ENCODE data around the gene ASAH2. TPM values are rescaled to one million over a fixed set of nuclear protein-coding genes. Genes with fewer than 3 reads are reported as not detected.
A peak's percentile ranks its signal among the peaks of the same experiment; 100 is the strongest.

Gene ASAH2
- total and polyA plus RNA-seq, 4 donors, result 0.75 to 3.0 (median 1.0) TPM

GRCh38 chr10:50229460-50229859 lies 21.9 kb downstream of the ASAH2 start:
- H3K9ac ChIP-seq (ENCODE audit: low read depth in 1 of 2, low read length in 2 of 2), result no peak overlapping the region
- 90% methylated on average over 1 of the region's 1 CpG for WGBS
- no peak for DNase-seq (ENCODE audit: low spot score)
- H3K36me3 ChIP-seq (ENCODE audit: control insufficient read depth in 4 of 4, insufficient read depth in 3 of 4, low read depth in 1 of 4, low read length in 3 of 4), result no peaks in the 10 kb centered on the region
- H3K9me3 ChIP-seq (ENCODE audit: control insufficient read depth in 4 of 4, low read length in 3 of 4), result no peaks in the 10 kb centered on the region
- peaks cover 0 to 2% (median 0%) of the 10 kb centered on the region in 4 donors for H3K4me1 ChIP-seq (ENCODE audit: control insufficient read depth in 4 of 4, insufficient read depth in 4 of 4, low read length in 3 of 4)
- TF ChIP-seq JUND (IDR thresholded peaks at IDR 0.05) (no peak), NR2F2 (IDR thresholded peaks at IDR 0.05) (peak; percentile 32), HNF4A (conservative IDR thresholded peaks at IDR 0.05) (peak in 1 of 2 donors; percentile 27), CTCF (IDR thresholded peaks at IDR 0.05; ENCODE audit: low read depth, low read length, missing input control) (no peak), HNF4G (IDR thresholded peaks at IDR 0.05) (no peak)
- TF ChIP-seq, protein P1, sequence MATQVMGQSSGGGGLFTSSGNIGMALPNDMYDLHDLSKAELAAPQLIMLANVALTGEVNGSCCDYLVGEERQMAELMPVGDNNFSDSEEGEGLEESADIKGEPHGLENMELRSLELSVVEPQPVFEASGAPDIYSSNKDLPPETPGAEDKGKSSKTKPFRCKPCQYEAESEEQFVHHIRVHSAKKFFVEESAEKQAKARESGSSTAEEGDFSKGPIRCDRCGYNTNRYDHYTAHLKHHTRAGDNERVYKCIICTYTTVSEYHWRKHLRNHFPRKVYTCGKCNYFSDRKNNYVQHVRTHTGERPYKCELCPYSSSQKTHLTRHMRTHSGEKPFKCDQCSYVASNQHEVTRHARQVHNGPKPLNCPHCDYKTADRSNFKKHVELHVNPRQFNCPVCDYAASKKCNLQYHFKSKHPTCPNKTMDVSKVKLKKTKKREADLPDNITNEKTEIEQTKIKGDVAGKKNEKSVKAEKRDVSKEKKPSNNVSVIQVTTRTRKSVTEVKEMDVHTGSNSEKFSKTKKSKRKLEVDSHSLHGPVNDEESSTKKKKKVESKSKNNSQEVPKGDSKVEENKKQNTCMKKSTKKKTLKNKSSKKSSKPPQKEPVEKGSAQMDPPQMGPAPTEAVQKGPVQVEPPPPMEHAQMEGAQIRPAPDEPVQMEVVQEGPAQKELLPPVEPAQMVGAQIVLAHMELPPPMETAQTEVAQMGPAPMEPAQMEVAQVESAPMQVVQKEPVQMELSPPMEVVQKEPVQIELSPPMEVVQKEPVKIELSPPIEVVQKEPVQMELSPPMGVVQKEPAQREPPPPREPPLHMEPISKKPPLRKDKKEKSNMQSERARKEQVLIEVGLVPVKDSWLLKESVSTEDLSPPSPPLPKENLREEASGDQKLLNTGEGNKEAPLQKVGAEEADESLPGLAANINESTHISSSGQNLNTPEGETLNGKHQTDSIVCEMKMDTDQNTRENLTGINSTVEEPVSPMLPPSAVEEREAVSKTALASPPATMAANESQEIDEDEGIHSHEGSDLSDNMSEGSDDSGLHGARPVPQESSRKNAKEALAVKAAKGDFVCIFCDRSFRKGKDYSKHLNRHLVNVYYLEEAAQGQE (IDR thresholded peaks at IDR 0.05), result no peak
- H3K4me3 ChIP-seq (ENCODE audit: low read depth in 1 of 3, low read length in 3 of 3), result no peak overlapping the region
- H3K27ac ChIP-seq (ENCODE audit: low read depth in 1 of 2, low read length in 2 of 2), result no peak overlapping the region
- no peaks in the 10 kb centered on the region for H3K27me3 ChIP-seq (ENCODE audit: control insufficient read depth in 4 of 4, insufficient read depth in 4 of 4, low read length in 3 of 4)

GRCh38 chr10:50228672-50229071 lies 22.6 kb downstream of the ASAH2 start:
- WGBS, result 82% methylated on average over 4 of the region's 4 CpGs
- no peaks in the 10 kb centered on the region for H3K9me3 ChIP-seq (ENCODE audit: control insufficient read depth in 4 of 4, low read length in 3 of 4)
- TF ChIP-seq ATF3 (IDR thresholded peaks at IDR 0.05), result no peak
- no peak for TF ChIP-seq FOXA2 (IDR thresholded peaks at IDR 0.05)
- no peak for TF ChIP-seq MAX (IDR thresholded peaks at IDR 0.05)
- TF ChIP-seq SP1 (IDR thresholded peaks at IDR 0.05), result no peak
- no peak for TF ChIP-seq RXRA (IDR thresholded peaks at IDR 0.05)
- no peak for TF ChIP-seq RAD21 (IDR thresholded peaks at IDR 0.05)
- no peak for TF ChIP-seq GABPA (IDR thresholded peaks at IDR 0.05 in 1 of 2, conservative IDR thresholded peaks at IDR 0.05 in 1 of 2)
- no peak for TF ChIP-seq CTCF (IDR thresholded peaks at IDR 0.05; ENCODE audit: low read depth, low read length, missing input control)

More at GRCh38 chr10:50228672-50229071, 22.6 kb downstream of the ASAH2 start:
- Histone ChIP-seq H3K4me3 (ENCODE audit: low read depth in 1 of 3, low read length in 3 of 3) (no peak overlapping the region), H3K4me1 (ENCODE audit: control insufficient read depth in 4 of 4, insufficient read depth in 4 of 4, low read length in 3 of 4) (no peaks in the 10 kb centered on the region), H3K27ac (ENCODE audit: low read depth in 1 of 2, low read length in 2 of 2) (no peak overlapping the region), H3K27me3 (ENCODE audit: control insufficient read depth in 4 of 4, insufficient read depth in 4 of 4, low read length in 3 of 4) (no peaks in the 10 kb centered on the region), H3K9ac (ENCODE audit: low read depth in 1 of 2, low read length in 2 of 2) (no peak overlapping the region), H3K36me3 (ENCODE audit: control insufficient read depth in 4 of 4, insufficient read depth in 3 of 4, low read depth in 1 of 4, low read length in 3 of 4) (no peaks in the 10 kb centered on the region)
- DNase-seq (ENCODE audit: low spot score), result no peak
